Parathyroid adenoma (tissue), 2 donors: ENCODE measurements around the gene SGSM2.

Experiments
- H2AFZ ChIP-seq: fragments of 300-600 bp; sonication (generic); one replicate; pipeline ENCODE4 v1.7.0; 2017; ENCODE audit warnings: antibody characterized with exemption, mild to moderate bottlenecking
- H3K27ac ChIP-seq: fragments of 300-600 bp; sonication (generic); one replicate; pipeline ENCODE4 v1.7.0; 2017
- H3K27me3 ChIP-seq: fragments of 300-600 bp; sonication (generic); one replicate; pipeline ENCODE4 v1.7.0; 2017; ENCODE audit warnings: low read length; ENCODE audit not compliant: control insufficient read depth, insufficient read depth
- H3K36me3 ChIP-seq: fragments of 300-600 bp; sonication (generic); one replicate; pipeline ENCODE4 v1.7.0; 2017; ENCODE audit warnings: low read length; ENCODE audit not compliant: control insufficient read depth, insufficient read depth
- H3K4me1 ChIP-seq: fragments of 300-600 bp; sonication (generic); one replicate; pipeline ENCODE4 v1.7.0; 2017; ENCODE audit warnings: control low read depth
- H3K4me2 ChIP-seq: fragments of 300-600 bp; sonication (generic); one replicate; pipeline ENCODE4 v1.7.0; 2017; ENCODE audit warnings: low read length
- H3K4me3 ChIP-seq: fragments of 300-600 bp; sonication (generic); one replicate; pipeline ENCODE4 v1.7.0; 2017; ENCODE audit warnings: low read depth, low read length
- H3K79me2 ChIP-seq: fragments of 300-600 bp; sonication (generic); one replicate; pipeline ENCODE4 v1.7.0; 2017; ENCODE audit warnings: control low read depth
- H3K9ac ChIP-seq: fragments of 300-600 bp; sonication (generic); one replicate; pipeline ENCODE4 v1.7.0; 2017; ENCODE audit warnings: mild to moderate bottlenecking
- H3K9me3 ChIP-seq: fragments of 300-600 bp; sonication (generic); one replicate; pipeline ENCODE4 v1.7.0; 2017; ENCODE audit warnings: low read length; ENCODE audit not compliant: control insufficient read depth
- CTCF ChIP-seq: fragments of 300-600 bp; sonication (generic); IDR thresholded peaks from one replicate; pipeline ENCODE4 v1.7.0; 2017; ENCODE audit warnings: antibody characterized with exemption, mild to moderate bottlenecking
- donor health status: primary hyperparathyroidism.

Gene SGSM2

GRCh38 chr17:2354311-2354710 lies 17.0 kb downstream of the SGSM2 start:
- Histone ChIP-seq H3K79me2 (peaks cover 27% of the 10 kb centered on the region), H3K36me3 (no peaks in the 10 kb centered on the region)

GRCh38 chr17:2357237-2357636 lies 19.9 kb downstream of the SGSM2 start:
- Histone ChIP-seq H3K27ac (no peak overlapping the region), H3K9me3 (no peaks in the 10 kb centered on the region), H2AFZ (no peak overlapping the region), H3K9ac (no peak overlapping the region), H3K27me3 (no peaks in the 10 kb centered on the region), H3K4me3 (no peak overlapping the region), H3K4me1 (no peaks in the 10 kb centered on the region), H3K36me3 (no peaks in the 10 kb centered on the region), H3K79me2 (peaks cover 17% of the 10 kb centered on the region), H3K4me2 (no peak overlapping the region)
- no peak for TF ChIP-seq CTCF

More at GRCh38 chr17:2354311-2354710, 17.0 kb downstream of the SGSM2 start:
- no peaks in the 10 kb centered on the region for H3K27me3 ChIP-seq
- no peaks in the 10 kb centered on the region for H3K4me1 ChIP-seq
- TF ChIP-seq CTCF: no peak
- no peak overlapping the region for H2AFZ ChIP-seq
- H3K9me3 ChIP-seq: no peaks in the 10 kb centered on the region
- H3K27ac ChIP-seq: no peak overlapping the region
- H3K9ac ChIP-seq: no peak overlapping the region
- no peak overlapping the region for H3K4me2 ChIP-seq
- no peak overlapping the region for H3K4me3 ChIP-seq

- no peak overlapping the region for H3K9ac ChIP-seq
Observed at GRCh38 chr17:2357931-2358434, 20.7 kb downstream of the SGSM2 start.

GRCh38 chr17:2361010-2361760 lies 23.9 kb downstream of the SGSM2 start:
- H3K36me3 ChIP-seq: no peaks in the 10 kb centered on the region
- H3K4me2 ChIP-seq: no peak overlapping the region
- no peak overlapping the region for H2AFZ ChIP-seq
- H3K4me1 ChIP-seq: no peaks in the 10 kb centered on the region
- peaks cover 17% of the 10 kb centered on the region for H3K79me2 ChIP-seq
- no peak for TF ChIP-seq CTCF
- no peaks in the 10 kb centered on the region for H3K9me3 ChIP-seq
- H3K4me3 ChIP-seq: no peak overlapping the region
- H3K27me3 ChIP-seq: no peaks in the 10 kb centered on the region
- no peak overlapping the region for H3K27ac ChIP-seq
- H3K9ac ChIP-seq: no peak overlapping the region

More at GRCh38 chr17:2357931-2358434, 20.7 kb downstream of the SGSM2 start:
- Histone ChIP-seq H3K4me2 (no peak overlapping the region), H3K4me1 (no peaks in the 10 kb centered on the region), H3K27ac (no peak overlapping the region), H3K27me3 (no peaks in the 10 kb centered on the region), H3K36me3 (no peaks in the 10 kb centered on the region), H3K4me3 (no peak overlapping the region), H3K9me3 (no peaks in the 10 kb centered on the region), H3K79me2 (peaks cover 17% of the 10 kb centered on the region), H2AFZ (no peak overlapping the region)
- no peak for TF ChIP-seq CTCF

GRCh38 chr17:2362016-2362415 lies 24.7 kb downstream of the SGSM2 start:
- no peak for TF ChIP-seq CTCF
- H3K27me3 ChIP-seq: no peaks in the 10 kb centered on the region
- H3K79me2 ChIP-seq: peaks cover 13% of the 10 kb centered on the region
- H3K4me1 ChIP-seq: no peaks in the 10 kb centered on the region
- H3K4me3 ChIP-seq: no peak overlapping the region
- H3K9ac ChIP-seq: no peak overlapping the region
- H3K9me3 ChIP-seq: no peaks in the 10 kb centered on the region
- H3K4me2 ChIP-seq: no peak overlapping the region
- H3K27ac ChIP-seq: no peak overlapping the region
- no peaks in the 10 kb centered on the region for H3K36me3 ChIP-seq
- no peak overlapping the region for H2AFZ ChIP-seq
